ENCODE data around the gene COLGALT1.

The COLGALT1 gene

DNA sequence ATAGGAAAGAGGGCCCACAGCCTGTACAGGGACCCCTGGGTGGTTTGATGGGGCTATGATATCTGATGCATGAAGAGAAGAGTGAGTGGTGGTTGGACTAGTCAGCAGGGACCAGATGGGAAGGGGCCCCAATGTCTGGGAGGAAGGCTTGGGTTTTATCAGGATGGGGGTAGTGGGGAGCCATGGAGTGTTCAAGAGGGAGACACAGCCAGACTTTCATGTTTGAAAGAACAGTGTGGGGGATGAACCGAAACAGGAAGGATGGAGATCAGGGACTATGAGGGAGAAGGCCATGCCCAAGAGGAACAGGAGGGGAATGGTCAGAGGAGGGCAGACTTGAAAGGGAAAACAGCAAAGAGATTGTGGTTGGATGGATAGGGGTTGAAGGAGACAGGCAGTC, 69.6 kb downstream of the COLGALT1 start:
- DNase-seq = no peak

DNA sequence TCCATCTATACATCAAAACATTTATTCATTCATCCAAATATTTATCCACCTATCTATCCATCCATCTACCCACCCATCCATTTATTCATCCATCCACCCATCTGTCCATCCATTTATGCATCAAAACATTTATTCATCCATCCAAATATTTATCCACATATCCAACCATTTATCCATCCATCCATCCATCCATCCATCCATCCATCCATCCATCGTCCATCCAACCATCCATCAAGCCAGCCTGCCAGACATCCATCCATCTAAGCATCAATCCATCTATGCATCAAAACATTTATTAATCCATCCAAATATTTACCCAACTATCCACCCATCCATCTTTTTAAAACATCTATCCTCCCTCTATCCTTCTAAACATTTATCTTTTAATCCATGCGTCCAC, 70.5 kb downstream of the COLGALT1 start:
- no peak for DNase-seq

GRCh38 chr19:17626456-17627015, 71.1 kb downstream of the COLGALT1 start:
- DNase-seq = no peak

- no peak for DNase-seq
Measured at GRCh38 chr19:17627161-17627560, 71.7 kb downstream of the COLGALT1 start.

- no peak for DNase-seq
Measured at GRCh38 chr19:17627921-17628320, 72.5 kb downstream of the COLGALT1 start.

DNA sequence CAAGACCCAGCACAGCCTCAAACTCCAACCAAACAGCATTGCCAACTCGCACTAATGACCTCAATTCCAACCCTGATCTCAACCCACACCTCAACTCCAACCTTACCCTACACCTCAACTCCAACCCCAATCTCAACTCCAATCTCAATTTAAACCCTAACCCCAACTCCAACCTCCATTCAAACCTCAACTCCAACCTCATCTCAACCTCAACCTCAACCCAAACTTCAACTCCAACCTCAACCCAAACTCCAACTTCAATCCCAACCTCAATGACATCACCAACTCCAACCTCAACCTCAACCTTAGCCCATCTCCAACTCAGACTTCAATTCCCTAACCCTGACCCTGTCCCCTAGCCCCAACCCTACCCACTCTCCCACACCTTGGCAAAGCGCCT, 74.3 kb downstream of the COLGALT1 start:
- no peak for DNase-seq

GRCh38 chr19:17632577-17632976, 77.1 kb downstream of the COLGALT1 start:
- DNase-seq = no peak

Data from SHP77 treated with DMSO at 0.1 percent for 48 hours (cell line).